H1 (cell line): ENCODE data around the gene HMCN1. TPM values are rescaled to one million over a fixed set of nuclear protein-coding genes. Genes with fewer than 3 reads are reported as not detected.

Source experiments
- BRCA1 ChIP-seq: IDR thresholded peaks from 2 replicates; pipeline ENCODE4 v1.6.1; 2012; ENCODE audit warnings: low read depth, low read length, improper control_type of control experiment
- CBX5 ChIP-seq: fragments of 300-800, 300-1000 bp; sonication (generic); IDR thresholded peaks from 2 replicates; pipeline ENCODE4 v1.7.1; 2016; ENCODE audit warnings: antibody characterized with exemption, low read length, low read depth
- CEBPB ChIP-seq: IDR thresholded peaks from 2 replicates; pipeline ENCODE4 v1.6.1; 2012; ENCODE audit warnings: low read depth, low read length
- RNF2 ChIP-seq: fragments of 200-900, 300-1000 bp; sonication (generic); IDR thresholded peaks from 2 replicates; pipeline ENCODE4 v1.7.1; 2016; ENCODE audit warnings: borderline replicate concordance, low read depth, mild to moderate bottlenecking, antibody characterized with exemption, low read length; ENCODE audit not compliant: poor library complexity, severe bottlenecking; ENCODE audit errors: missing control alignments
- polyA plus RNA-seq, 7 experiments: library from polyadenylated mRNA; depleted of rRNA in 3 of 7; stranded (reverse) in 5 of 7; unstranded in 2 of 7; fragments of >200 nt in 5 of 7; fragments of 200-250 nt in 2 of 7; gene quantifications; 1 replicate in 5 of 7; 2 replicates in 1 of 7; 4 replicates in 1 of 7; pipeline versions ENCODE4 v1.2.1 to v1.2.3, GENCODE V29; 2011 to 2013; ENCODE audit warnings: missing spikeins in 2 of 7, mixed read lengths in 2 of 7
- total RNA-seq: library from RNA; stranded (reverse); fragmentation: NEBNext Ultra II Directional; extraction: Animal tissue kit (Norgen Biotek cat#: 25700); gene quantifications from 2 replicates; pipeline ENCODE4 v1.2.1, GENCODE V29; 2021
- TF ChIP-seq, protein P1 (sequence below), 3 experiments: IDR thresholded peaks; 1 replicate in 2 of 3; 2 replicates in 1 of 3; pipeline versions ENCODE4 v1.5.1 to v1.6.1; 2011; ENCODE audit warnings: low read length in 3 of 3, mild to moderate bottlenecking in 3 of 3, inconsistent platforms in 2 of 3, low read depth in 1 of 3, moderate library complexity in 1 of 3; ENCODE audit not compliant: insufficient read depth in 1 of 3; ENCODE audit errors: control extremely low read depth in 1 of 3

Gene HMCN1
- total and polyA plus RNA-seq, 2 of the 8 experiments (the other 6 are each of a cell fraction or from before 2014, with no cell fraction given): 13.8 to 14.6 TPM

DNA sequence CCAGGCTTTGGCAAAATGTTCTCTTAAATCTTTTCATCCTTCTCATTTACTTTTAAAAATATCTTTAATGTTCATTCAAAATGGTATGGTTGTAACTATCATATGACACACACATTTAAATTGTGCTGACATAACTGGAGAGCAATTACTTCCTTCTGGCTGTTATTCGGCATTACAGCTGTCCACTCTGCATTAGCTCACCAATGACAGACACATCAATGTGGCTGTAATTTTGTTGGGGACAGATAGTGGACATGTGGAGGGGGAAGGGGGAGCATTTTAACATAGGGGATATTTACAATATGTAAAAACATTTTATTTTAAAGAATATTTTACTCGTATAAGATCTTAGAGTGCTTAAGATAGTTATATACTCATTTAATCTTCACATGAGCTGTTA lies 319.8 kb downstream of the HMCN1 start (continued):
- TF ChIP-seq, protein P1, sequence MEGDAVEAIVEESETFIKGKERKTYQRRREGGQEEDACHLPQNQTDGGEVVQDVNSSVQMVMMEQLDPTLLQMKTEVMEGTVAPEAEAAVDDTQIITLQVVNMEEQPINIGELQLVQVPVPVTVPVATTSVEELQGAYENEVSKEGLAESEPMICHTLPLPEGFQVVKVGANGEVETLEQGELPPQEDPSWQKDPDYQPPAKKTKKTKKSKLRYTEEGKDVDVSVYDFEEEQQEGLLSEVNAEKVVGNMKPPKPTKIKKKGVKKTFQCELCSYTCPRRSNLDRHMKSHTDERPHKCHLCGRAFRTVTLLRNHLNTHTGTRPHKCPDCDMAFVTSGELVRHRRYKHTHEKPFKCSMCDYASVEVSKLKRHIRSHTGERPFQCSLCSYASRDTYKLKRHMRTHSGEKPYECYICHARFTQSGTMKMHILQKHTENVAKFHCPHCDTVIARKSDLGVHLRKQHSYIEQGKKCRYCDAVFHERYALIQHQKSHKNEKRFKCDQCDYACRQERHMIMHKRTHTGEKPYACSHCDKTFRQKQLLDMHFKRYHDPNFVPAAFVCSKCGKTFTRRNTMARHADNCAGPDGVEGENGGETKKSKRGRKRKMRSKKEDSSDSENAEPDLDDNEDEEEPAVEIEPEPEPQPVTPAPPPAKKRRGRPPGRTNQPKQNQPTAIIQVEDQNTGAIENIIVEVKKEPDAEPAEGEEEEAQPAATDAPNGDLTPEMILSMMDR (IDR thresholded peaks at IDR 0.05; ENCODE audit: control extremely low read depth in 1 of 3, insufficient read depth in 1 of 3, low read depth in 1 of 3, low read length in 3 of 3): no peak
- no peak for TF ChIP-seq RNF2
- no peak for TF ChIP-seq CEBPB
- TF ChIP-seq CBX5: no peak
- no peak for TF ChIP-seq BRCA1
